Activated effector memory CD4-positive, alpha-beta T cell treated with Interleukin-2 at 50 U/mL for 16 hours (primary cell): Measurements from ENCODE around the gene SMIM23.

ENCODE experiments used
- DNase-seq: peaks from one replicate; pipeline ENCODE4 v3.0.0-alpha.2; 2020

SMIM23 gene

DNA sequence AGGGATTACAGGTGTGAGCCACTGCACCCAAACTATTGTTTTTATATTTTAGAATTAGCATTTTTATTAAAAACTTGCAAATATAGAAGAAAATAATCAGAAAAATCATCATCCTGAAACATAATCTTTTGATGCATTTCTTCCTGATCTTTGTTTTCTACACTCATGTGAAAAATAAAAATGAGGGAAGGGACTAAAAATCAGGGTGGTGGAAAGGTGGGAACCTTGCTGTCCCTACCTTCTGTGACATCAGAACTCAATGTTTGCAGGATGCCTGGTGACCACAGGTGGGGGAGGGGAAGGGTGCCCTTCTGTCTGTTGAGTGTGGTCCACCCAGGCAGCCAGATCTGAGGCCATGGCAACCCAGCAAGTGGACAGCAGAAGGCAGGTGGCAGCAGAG lies at the start of gene SMIM23:
TSS of gene SMIM23 (plus strand) at position 301 of the 400 bp plus-strand sequence. CDS start at position 356, 55 bp downstream.
- DNase-seq = no peak

- no peak for DNase-seq
Observed at GRCh38 chr5:171736976-171737891, 48.4 kb upstream of the SMIM23 start.

GRCh38 chr5:171738501-171738900 lies 47.1 kb upstream of the SMIM23 start:
- DNase-seq = no peak

- no peak for DNase-seq
Observed at GRCh38 chr5:171739271-171739670, 46.3 kb upstream of the SMIM23 start.

GRCh38 chr5:171743436-171744076 lies 42.1 kb upstream of the SMIM23 start:
- DNase-seq = no peak

DNA sequence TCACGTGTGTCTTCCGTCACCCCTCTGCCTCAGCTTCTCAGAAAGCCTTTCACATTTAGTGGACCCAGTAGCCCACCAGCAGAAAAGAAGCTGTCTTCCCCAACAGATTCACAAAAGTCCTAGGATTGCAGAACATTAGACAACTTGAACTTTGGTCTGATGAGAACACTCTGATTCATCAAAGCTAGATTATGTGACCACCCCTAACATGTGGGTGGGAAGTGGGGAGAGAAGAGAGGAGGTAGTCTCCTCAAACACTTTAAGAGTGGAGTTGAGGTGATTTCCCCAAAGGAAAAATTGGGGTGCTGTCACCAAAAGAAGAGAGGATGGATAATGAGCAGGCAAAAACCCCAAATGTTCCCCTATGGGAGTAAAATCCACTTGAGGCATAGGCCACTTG lies 41.4 kb upstream of the SMIM23 start:
- DNase-seq = no peak

DNA sequence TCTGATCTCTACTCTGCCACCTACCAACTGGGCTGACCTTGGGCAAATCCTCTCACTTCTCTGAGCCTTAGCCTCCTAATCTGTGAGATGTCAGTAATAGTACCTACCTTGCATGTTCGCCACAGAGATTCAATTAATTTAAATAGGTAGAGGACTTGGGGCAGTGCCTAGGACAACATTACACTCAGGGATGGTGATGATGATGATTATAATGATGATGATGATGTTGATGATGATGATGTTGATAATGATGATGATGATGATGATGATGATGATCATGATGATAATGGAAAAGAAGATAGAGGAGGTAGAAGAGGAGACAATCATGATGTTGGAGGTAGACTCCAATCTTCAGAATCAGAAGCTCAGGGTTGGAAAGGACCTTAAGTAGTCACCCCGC lies 40.7 kb upstream of the SMIM23 start:
- no peak for DNase-seq

- DNase-seq = no peak
Observed at GRCh38 chr5:171745602-171746001, 40.0 kb upstream of the SMIM23 start.

GRCh38 chr5:171747061-171747859 lies 38.4 kb upstream of the SMIM23 start:
- no peak for DNase-seq

DNA sequence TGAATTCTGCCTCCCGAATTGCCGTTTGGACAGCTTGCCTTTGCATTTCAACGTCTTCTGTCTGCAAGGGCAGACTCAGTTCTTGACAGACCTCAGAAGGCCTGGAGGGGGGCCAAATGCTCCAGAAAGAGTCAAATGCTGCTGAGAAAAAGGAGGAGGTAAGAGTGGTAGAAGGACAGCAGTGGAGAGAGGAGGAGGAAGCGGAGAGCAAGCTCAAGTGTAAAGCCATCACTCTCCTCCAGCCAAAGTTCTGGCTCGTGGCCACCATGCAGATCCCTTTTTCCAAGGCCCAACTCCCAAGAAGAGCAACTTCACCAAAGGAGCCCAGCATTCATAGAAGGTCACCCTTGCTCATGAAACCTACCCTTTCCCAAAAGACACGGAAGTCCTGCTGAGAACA lies 36.9 kb upstream of the SMIM23 start:
- DNase-seq = no peak

- no peak for DNase-seq
Observed at GRCh38 chr5:171749365-171749764, 36.3 kb upstream of the SMIM23 start.

GRCh38 chr5:171750311-171750788 lies 35.3 kb upstream of the SMIM23 start:
- DNase-seq = no peak

DNA sequence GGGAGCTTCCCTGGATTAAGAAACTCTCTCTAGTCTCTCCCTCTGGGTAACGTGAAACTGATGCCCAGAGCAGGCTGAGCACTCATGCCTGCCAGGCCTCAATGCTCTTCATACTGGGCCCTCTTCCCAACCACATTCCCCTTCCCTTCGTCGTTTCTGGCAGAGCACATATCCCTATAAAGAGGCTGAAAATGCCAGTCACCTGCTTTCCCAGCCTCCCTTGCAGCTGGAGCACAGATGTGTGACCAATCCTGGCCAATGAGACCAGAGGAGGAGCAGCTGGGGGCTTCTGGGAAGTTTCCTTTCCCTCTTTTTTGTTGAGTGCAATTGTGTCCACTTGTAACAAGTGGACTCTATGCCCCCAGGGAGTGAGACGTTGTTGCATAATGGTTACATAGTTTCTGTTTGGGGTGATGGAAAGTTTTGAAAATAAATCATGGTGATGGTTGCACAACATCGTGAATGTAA lies 30.2 kb upstream of the SMIM23 start:
- no peak for DNase-seq

- no peak for DNase-seq
Observed at GRCh38 chr5:171757853-171758535, 27.6 kb upstream of the SMIM23 start.

- no peak for DNase-seq
Observed at GRCh38 chr5:171759777-171760176, 25.8 kb upstream of the SMIM23 start.

- no peak for DNase-seq
Observed at GRCh38 chr5:171762021-171762608, 23.5 kb upstream of the SMIM23 start.

DNA sequence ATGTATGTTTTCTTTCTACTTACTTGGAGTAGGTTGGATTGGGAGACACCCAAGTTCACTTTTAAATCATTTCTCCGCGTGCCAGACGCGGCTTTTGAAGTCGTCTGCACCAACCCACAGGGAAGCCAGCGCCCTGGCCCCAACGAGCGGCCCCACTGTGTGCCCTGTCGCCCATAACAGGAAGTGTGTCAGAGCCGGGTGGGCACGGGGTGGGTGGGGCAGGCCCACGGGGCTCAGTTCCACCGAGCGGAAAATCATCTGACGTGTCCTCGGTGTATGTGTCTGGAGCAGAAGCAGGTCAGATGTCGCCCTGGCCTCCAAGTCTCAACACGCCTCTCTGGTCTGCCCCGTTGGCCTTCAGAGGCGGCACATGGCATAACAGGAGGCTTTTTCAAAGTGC lies 22.7 kb upstream of the SMIM23 start:
- DNase-seq = no peak

DNA sequence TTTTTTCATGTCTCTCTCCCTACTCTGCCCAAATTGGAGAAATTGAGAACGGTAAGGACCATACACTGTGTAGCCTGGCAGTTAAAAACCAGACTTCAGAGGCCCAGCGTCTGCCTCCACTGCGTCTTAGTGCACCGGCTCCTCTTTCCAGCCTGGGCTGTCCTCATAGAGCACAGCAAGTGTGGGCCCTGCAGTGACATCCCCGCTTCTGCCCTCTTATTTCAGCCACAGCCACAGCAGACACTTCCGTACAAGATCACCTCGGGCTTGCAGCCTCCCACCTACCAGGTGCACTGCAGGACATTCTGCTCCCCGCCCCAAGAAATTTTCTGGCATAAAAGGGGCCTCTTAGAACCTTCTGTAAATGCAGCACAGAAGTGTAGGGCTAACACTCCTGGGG lies 21.4 kb upstream of the SMIM23 start:
- no peak for DNase-seq

DNA sequence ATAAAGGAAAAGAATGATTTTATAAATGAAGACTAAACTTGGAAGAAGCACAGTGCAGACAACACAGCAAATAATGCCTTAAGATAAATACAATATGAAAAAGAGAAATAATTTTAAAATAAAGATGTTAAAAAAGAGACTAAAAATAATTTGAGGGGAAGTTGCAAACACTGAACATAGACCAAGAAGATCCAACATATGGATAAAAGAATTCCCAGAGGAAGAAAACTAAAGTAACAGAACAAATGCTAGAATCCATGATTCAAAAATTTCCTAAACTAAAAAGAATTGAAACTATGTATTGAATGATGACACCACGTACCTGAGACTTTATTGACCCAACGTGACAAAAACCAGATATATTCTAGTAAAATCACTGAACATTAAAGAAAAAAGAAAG lies 18.7 kb upstream of the SMIM23 start:
- DNase-seq = no peak

GRCh38 chr5:171770153-171770552 lies 15.5 kb upstream of the SMIM23 start:
- no peak for DNase-seq

DNA sequence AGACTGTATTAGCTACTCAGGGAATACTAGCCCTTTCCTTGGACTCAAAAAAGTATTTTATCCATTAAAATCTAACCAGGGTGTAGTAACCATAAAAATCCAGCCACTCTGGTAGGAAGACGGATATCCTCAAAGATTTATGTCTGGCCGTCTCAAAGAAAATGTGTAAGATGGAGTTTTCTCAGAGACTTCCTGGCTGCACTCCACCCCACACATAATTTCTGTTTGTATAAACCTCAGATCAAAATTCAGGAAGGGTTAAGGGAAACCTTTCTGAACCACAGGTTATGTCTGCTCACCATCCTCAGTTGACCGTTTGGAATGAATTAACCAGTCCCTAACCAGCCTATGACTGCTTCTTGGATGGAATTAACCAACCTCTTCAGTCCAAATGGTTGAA lies 13.8 kb upstream of the SMIM23 start:
- DNase-seq = no peak

DNA sequence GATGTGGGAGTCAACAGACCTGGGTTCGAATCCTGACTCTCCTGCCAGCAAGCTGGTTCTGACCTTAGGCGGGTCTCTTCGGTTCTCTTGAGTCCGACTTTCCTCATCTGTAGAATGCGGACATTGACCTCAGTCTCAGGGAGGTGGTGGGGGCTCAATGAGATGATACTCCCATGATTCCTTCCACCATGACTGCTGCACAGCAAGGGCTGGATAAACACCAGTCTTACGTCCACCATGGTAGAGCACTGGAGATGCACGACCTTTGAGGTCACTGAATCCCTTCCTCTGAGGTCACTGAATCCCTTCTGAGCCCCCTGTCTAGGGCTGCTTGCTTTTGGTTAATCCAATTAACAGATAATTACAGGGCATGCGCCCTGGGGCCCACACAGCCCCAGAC lies 12.5 kb upstream of the SMIM23 start:
- no peak for DNase-seq
